Fibroblast of gingiva (primary cell): ENCODE data around the gene LSP1.
A peak's percentile ranks its signal among the peaks of the same experiment; 100 is the strongest.
"Not testable (repeated sequence)": the region's sequence is repeated elsewhere in the genome, so short reads cannot be mapped to it uniquely, and the experiment has no call there.

ENCODE experiments used
- DNase-seq: peaks from one replicate; pipeline ENCODE4 v3.0.0-alpha.2; 2011; ENCODE audit warnings: low read depth

LSP1 gene

GRCh38 chr11:1864831-1865665, 12.2 kb downstream of the LSP1 start:
- no peak for DNase-seq

- DNase-seq, result no peak
These were observed 13.3 kb downstream of the LSP1 start for GRCh38 chr11:1866226-1866625.

- DNase-seq, result no peak
These were observed 13.9 kb downstream of the LSP1 start for GRCh38 chr11:1866776-1867175.

GRCh38 chr11:1867381-1867780, 14.5 kb downstream of the LSP1 start:
- no peak for DNase-seq

- DNase-seq, result no peak
These were observed 15.3 kb downstream of the LSP1 start for GRCh38 chr11:1868056-1868635.

- no peak for DNase-seq
These were observed 15.9 kb downstream of the LSP1 start for GRCh38 chr11:1868636-1869291.

- DNase-seq, result no peak
These were observed 16.8 kb downstream of the LSP1 start for GRCh38 chr11:1869427-1870325.

GRCh38 chr11:1870326-1870696, 17.4 kb downstream of the LSP1 start:
- no peak for DNase-seq

GRCh38 chr11:1870721-1871466, 18.0 kb downstream of the LSP1 start:
- DNase-seq, result peak; percentile 59

- DNase-seq, result no peak
These were observed 18.6 kb downstream of the LSP1 start for GRCh38 chr11:1871531-1871930.

- no peak for DNase-seq
These were observed 19.5 kb downstream of the LSP1 start for GRCh38 chr11:1872267-1872985.

- DNase-seq, result peak; percentile 31
These were observed 20.3 kb downstream of the LSP1 start for GRCh38 chr11:1873048-1873812.

GRCh38 chr11:1873813-1874150, 20.9 kb downstream of the LSP1 start:
- DNase-seq, result not testable (repeated sequence)

GRCh38 chr11:1874441-1875092, 21.7 kb downstream of the LSP1 start:
- not testable (repeated sequence) for DNase-seq

- DNase-seq, result no peak
These were observed 22.4 kb downstream of the LSP1 start for GRCh38 chr11:1875093-1875850.

GRCh38 chr11:1875851-1876301, 23.0 kb downstream of the LSP1 start:
- not testable (repeated sequence) for DNase-seq

GRCh38 chr11:1876361-1877063, 23.6 kb downstream of the LSP1 start:
- no peak for DNase-seq
